ENCODE results near the gene LY86. TPM values are rescaled to one million over a fixed set of nuclear protein-coding genes. Genes with fewer than 3 reads are reported as not detected.

The LY86 gene
- total and polyA plus RNA-seq, 10 of the 15 experiments (the other 5 are each of a cell fraction or from before 2014, with no cell fraction given): 68.2 to 457 (median 128) TPM

- no peaks in the 10 kb centered on the region for H4K20me1 ChIP-seq (ENCODE audit: control insufficient read depth, insufficient read depth)
- no peak for TF ChIP-seq ESRRA (IDR thresholded peaks at IDR 0.05; ENCODE audit: low read length)
- no peak for TF ChIP-seq SRF (IDR thresholded peaks at IDR 0.05; ENCODE audit: low read depth in 2 of 2, low read length in 2 of 2)
- TF ChIP-seq POLR2AphosphoS2 (IDR thresholded peaks at IDR 0.05; ENCODE audit: low read depth, low read length): no peak
- no peak for TF ChIP-seq CUX1 (IDR thresholded peaks at IDR 0.05; ENCODE audit: insufficient replicate concordance, low read depth, low read length)
- TF ChIP-seq ZNF207 (IDR thresholded peaks at IDR 0.05; ENCODE audit: borderline replicate concordance): no peak
- no peak overlapping the region for H3K4me2 ChIP-seq (ENCODE audit: control insufficient read depth, insufficient read depth)
- H3K27me3 ChIP-seq (replicated peaks in 1 of 2; ENCODE audit: control insufficient read depth in 2 of 2, insufficient read depth in 2 of 2, low read length in 1 of 2): no peaks in the 10 kb centered on the region; a peak in 1 of 4 replicates
- WGBS (ENCODE audit: insufficient coverage, insufficient replicate concordance, low lambda C conversion rate, missing lambda C conversion rate): 75% methylated on average over 3 of the region's 3 CpGs
- no peak for DNase-seq (ENCODE audit: low read depth, low spot score)
- intact Hi-C loops (cut with micrococcal nuclease; ENCODE audit: unreplicated experiment): no loop called here
- H3K4me1 ChIP-seq (ENCODE audit: control insufficient read depth, insufficient read depth, low read length): no peaks in the 10 kb centered on the region
- no peak for FAIRE-seq
- no TSS peak for BruUV-seq (replicated peaks)
- ChIA-PET POLR2A (no interaction called here), CTCF (interaction anchor here (2.8 kb wide), 1 partner anchor 21 kb away, joined by 9 read pairs; no protein-coding TSS in a partner anchor), RAD21 (ENCODE audit: unreplicated experiment) (no interaction called here), SMC1A (ENCODE audit: uncharacterized antibody, unreplicated experiment) (interaction anchor here (1.6 kb wide), 1 partner anchor 546 kb away, joined by 4 read pairs; no protein-coding TSS in a partner anchor)
- no peak overlapping the region for H3K9ac ChIP-seq (ENCODE audit: control insufficient read depth, insufficient read depth, low read length)
- no peak for ATAC-seq
- no peaks in the 10 kb centered on the region for H3K9me3 ChIP-seq (replicated peaks; ENCODE audit: control insufficient read depth, insufficient read depth, low read length)
- no peaks in the 10 kb centered on the region for H3K79me2 ChIP-seq (ENCODE audit: control insufficient read depth, insufficient read depth, low read length)
- no peaks in the 10 kb centered on the region for H3K36me3 ChIP-seq (ENCODE audit: control insufficient read depth in 2 of 2, insufficient read depth in 2 of 2, low read length in 1 of 2)
- H3K4me3 ChIP-seq: no peak overlapping the region
- in situ Hi-C loops (cut with MboI): no loop called here
- H2AFZ ChIP-seq (ENCODE audit: control insufficient read depth, low read depth, low read length): no peak overlapping the region
- no peak overlapping the region for H3K27ac ChIP-seq (ENCODE audit: control insufficient read depth, insufficient read depth)
Measured at GRCh38 chr6:6697620-6698019, 109.1 kb downstream of the LY86 start.

Measured in GM12878 (cell line).